Measurements from ENCODE around the gene ZSWIM8. TPM values are rescaled to one million over a fixed set of nuclear protein-coding genes. Genes with fewer than 3 reads are reported as not detected.

Gene ZSWIM8
- total RNA-seq, 4 donors from 2014 or later: 66.4 to 123 (median 107) TPM

DNA sequence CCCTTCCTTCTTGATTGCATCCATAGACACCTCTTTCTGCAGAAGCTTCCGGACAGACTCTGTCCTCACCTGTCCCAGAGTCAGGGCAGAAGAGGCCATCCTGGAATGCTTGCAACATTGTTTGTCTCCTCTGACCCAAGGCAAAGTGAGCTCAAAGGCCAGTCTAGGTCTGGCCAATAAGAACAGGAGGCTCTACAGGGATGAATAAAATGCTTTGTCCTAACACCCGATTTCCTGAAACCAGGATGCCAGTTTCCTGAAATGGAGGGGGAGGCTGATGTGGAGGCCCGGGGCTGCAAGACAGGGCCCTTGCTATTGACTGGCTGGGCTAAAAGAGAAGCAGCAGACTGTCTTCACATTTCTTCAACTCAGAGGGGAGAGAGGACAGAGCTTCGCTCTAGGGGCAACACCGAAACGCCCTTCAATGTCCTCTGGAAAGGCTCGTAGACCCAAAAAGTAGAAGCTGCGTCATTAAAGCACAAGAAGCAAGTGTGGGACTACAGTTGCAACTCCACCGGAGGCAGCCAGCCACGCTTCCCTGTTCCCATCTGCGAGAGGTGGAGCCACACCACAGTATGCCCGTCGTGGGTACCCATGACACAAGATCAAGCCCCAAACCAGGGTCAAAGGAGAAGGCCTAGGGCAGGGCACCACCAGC lies 55.1 kb downstream of the ZSWIM8 start:
- no peaks in the 10 kb centered on the region for H3K27me3 ChIP-seq
- H3K4me1 ChIP-seq: peaks cover 0 to 18% (median 13%) of the 10 kb centered on the region in 4 donors
- peaks cover 56 to 96% (median 91%) of the 10 kb centered on the region in 4 donors for H3K36me3 ChIP-seq
- no peak for DNase-seq (ENCODE audit: extremely low spot score)
- no peak for TF ChIP-seq POLR2A (IDR thresholded peaks at IDR 0.05; ENCODE audit: low read depth)
- H3K9me3 ChIP-seq: no peaks in the 10 kb centered on the region
- intact Hi-C loops (cut with DNase I): no loop called here
- H3K27ac ChIP-seq (replicated peaks in 1 of 4): peak overlapping the region in 1 of 4 donors; percentile 14
- no peak overlapping the region for H3K4me3 ChIP-seq
- 83% methylated on average over 13 of the region's 13 CpGs for WGBS

DNA sequence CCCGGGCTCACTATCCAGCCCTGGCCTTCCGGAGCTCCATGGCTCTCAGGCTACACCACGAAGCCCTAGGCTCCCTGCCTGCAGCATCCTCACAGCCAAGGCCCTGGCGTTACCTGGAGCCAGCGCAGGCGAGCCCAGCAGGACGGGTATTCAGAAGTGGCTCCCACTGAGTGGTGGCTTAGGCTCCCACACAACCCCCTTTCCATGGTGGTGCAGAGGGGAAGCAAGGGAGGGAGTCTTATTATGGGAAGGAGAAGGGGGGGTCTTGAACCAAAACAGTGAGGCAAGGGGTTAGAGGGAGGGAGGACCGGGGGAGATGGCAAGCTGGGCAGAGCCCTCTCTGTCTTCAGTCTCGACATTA lies 55.6 kb downstream of the ZSWIM8 start:
- intact Hi-C loops (cut with DNase I): no loop called here
- Histone ChIP-seq H3K4me3 (no peak overlapping the region), H3K4me1 (peaks cover 0 to 18% (median 13%) of the 10 kb centered on the region in 4 donors), H3K27me3 (no peaks in the 10 kb centered on the region), H3K9me3 (no peaks in the 10 kb centered on the region), H3K36me3 (peaks cover 56 to 97% (median 91%) of the 10 kb centered on the region in 4 donors), H3K27ac (replicated peaks in 1 of 4) (peak overlapping the region in 1 of 4 donors; percentile 14)
- 84% methylated on average over 7 of the region's 9 CpGs for WGBS
- DNase-seq (ENCODE audit: extremely low spot score): no peak
- TF ChIP-seq EP300 (IDR thresholded peaks at IDR 0.05) (no peak), POLR2AphosphoS5 (IDR thresholded peaks at IDR 0.05) (no peak), POLR2A (IDR thresholded peaks at IDR 0.05; ENCODE audit: low read depth) (no peak)
- TF ChIP-seq, protein P1, sequence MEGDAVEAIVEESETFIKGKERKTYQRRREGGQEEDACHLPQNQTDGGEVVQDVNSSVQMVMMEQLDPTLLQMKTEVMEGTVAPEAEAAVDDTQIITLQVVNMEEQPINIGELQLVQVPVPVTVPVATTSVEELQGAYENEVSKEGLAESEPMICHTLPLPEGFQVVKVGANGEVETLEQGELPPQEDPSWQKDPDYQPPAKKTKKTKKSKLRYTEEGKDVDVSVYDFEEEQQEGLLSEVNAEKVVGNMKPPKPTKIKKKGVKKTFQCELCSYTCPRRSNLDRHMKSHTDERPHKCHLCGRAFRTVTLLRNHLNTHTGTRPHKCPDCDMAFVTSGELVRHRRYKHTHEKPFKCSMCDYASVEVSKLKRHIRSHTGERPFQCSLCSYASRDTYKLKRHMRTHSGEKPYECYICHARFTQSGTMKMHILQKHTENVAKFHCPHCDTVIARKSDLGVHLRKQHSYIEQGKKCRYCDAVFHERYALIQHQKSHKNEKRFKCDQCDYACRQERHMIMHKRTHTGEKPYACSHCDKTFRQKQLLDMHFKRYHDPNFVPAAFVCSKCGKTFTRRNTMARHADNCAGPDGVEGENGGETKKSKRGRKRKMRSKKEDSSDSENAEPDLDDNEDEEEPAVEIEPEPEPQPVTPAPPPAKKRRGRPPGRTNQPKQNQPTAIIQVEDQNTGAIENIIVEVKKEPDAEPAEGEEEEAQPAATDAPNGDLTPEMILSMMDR (IDR thresholded peaks at IDR 0.05): no peak

DNA sequence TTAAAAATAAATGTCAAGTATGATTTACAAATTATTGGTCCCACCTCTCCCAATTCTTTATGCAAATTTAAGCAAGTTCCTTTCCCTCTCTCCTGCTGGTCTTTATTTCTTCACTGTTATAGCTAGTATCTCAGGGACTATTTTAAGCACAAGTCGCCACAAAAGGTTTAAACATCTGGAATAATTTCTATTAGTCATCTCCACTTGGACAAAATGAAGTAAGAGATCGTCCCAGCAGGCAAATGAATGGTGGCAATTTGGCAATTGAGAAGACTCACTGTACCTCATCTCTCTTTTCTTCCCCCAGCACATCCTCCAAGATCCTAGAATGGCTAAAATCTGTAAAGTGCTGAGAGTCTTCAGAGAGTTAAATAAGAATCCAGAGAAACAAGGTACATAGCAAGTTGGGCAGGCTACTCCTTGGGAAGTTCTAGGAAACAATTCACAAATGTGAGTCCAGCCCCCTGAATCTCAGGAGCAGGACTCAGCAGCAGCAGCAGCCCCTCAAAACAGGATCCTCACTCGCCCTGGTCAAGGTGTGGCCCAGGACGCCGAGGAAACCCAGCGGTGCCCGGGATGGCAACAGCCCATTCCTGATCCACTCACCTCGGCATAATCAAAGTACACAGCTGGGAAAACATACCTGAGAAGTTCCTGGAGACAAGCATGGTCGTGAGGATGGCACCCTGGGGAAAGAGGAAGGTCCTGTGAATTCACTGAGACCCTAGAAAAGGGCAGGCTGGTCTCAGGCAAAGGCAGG lies 56.3 kb downstream of the ZSWIM8 start:
- intact Hi-C loops (cut with DNase I): no loop called here
- Histone ChIP-seq H3K27ac (replicated peaks in 1 of 4) (peak overlapping the region in 1 of 4 donors; percentile 14), H3K36me3 (peaks cover 60 to 97% (median 91%) of the 10 kb centered on the region in 4 donors), H3K27me3 (no peaks in the 10 kb centered on the region), H3K4me1 (peaks cover 0 to 18% (median 11%) of the 10 kb centered on the region in 4 donors), H3K9me3 (no peaks in the 10 kb centered on the region), H3K4me3 (no peak overlapping the region)
- TF ChIP-seq, protein P1 (IDR thresholded peaks at IDR 0.05): no peak
- TF ChIP-seq POLR2AphosphoS5 (IDR thresholded peaks at IDR 0.05) (no peak), POLR2A (IDR thresholded peaks at IDR 0.05; ENCODE audit: low read depth) (no peak), EP300 (IDR thresholded peaks at IDR 0.05) (no peak)
- no peak for DNase-seq (ENCODE audit: extremely low spot score)
- WGBS: 77% methylated on average over 9 of the region's 9 CpGs

DNA sequence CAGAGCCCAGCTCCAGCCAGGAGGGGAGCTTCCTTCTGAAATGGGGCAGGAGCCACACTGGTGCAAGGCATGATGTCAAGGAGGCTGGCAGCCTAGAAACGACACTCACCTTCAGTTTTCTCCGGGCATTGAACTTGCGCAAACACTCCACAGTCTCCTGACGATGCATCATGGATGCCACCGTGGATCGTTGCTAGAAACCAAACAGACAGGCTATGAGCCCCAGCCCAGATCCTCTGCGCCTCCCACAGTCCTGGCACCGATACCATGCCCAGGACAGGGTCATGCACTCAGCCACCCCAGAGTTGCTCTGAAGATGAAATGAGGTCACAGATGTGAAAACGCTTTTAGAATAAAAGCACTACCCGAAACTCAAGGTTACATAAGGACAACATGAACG lies 56.9 kb downstream of the ZSWIM8 start:
- Histone ChIP-seq H3K27ac (replicated peaks in 1 of 4) (peak overlapping the region in 1 of 4 donors; percentile 14), H3K9me3 (no peaks in the 10 kb centered on the region), H3K27me3 (no peaks in the 10 kb centered on the region), H3K36me3 (peaks cover 66 to 97% (median 91%) of the 10 kb centered on the region in 4 donors), H3K4me3 (no peak overlapping the region), H3K4me1 (peaks cover 0 to 15% (median 5%) of the 10 kb centered on the region in 4 donors)
- intact Hi-C loops (cut with DNase I): no loop called here
- no peak for TF ChIP-seq EP300 (IDR thresholded peaks at IDR 0.05)
- TF ChIP-seq, protein P1 (IDR thresholded peaks at IDR 0.05): no peak
- TF ChIP-seq POLR2AphosphoS5 (IDR thresholded peaks at IDR 0.05): no peak
- TF ChIP-seq POLR2A (IDR thresholded peaks at IDR 0.05; ENCODE audit: low read depth): no peak
- no peak for DNase-seq (ENCODE audit: extremely low spot score)
- 85% methylated on average over 11 of the region's 11 CpGs for WGBS

DNA sequence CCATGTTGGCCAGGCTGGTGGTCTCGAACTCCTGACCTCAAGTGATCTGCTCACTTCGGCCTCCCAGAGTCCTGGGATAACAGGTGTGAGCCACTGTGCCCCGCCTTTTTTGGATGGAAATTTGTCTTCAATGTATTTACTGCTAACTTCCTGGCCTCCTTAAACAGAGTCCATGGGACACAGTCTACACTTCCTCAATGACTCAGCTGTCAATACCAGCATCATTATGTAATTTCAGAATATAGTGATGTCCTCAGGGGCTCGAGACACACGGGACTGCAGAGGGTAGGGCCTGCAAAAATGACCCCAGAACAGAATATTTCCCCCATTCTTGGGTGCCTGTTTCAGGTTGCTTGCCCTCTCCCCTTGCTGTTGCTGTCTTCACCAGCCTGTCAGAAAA lies 57.9 kb downstream of the ZSWIM8 start:
- no peaks in the 10 kb centered on the region for H3K9me3 ChIP-seq
- TF ChIP-seq, protein P1 (IDR thresholded peaks at IDR 0.05): no peak
- TF ChIP-seq POLR2A (IDR thresholded peaks at IDR 0.05; ENCODE audit: low read depth): no peak
- TF ChIP-seq POLR2AphosphoS5 (IDR thresholded peaks at IDR 0.05): no peak
- no peak for TF ChIP-seq EP300 (IDR thresholded peaks at IDR 0.05)
- DNase-seq (ENCODE audit: extremely low spot score): no peak
- intact Hi-C loops (cut with DNase I): no loop called here
- H3K4me1 ChIP-seq: peaks cover 0 to 8% (median 0%) of the 10 kb centered on the region in 4 donors
- H3K27ac ChIP-seq (replicated peaks in 1 of 4): peak overlapping the region in 1 of 4 donors; percentile 15
- H3K27me3 ChIP-seq: no peaks in the 10 kb centered on the region
- H3K36me3 ChIP-seq: peaks cover 74 to 98% (median 93%) of the 10 kb centered on the region in 4 donors
- no peak overlapping the region for H3K4me3 ChIP-seq
- WGBS: 81% methylated on average over 5 of the region's 5 CpGs

Data from esophagus muscularis mucosa (tissue), 4 donors.